PC-9 (cell line): ENCODE measurements around the gene CD1E. TPM values are rescaled to one million over a fixed set of nuclear protein-coding genes. Genes with fewer than 3 reads are reported as not detected.
"Not testable (repeated sequence)": the region's sequence is repeated elsewhere in the genome, so short reads cannot be mapped to it uniquely, and the experiment has no call there.

ENCODE experiments used
- BruUV-seq: library from RNA; stranded (reverse); fragments of 400-500 nt; replicated peaks from 2 replicates; lab custom pipeline; 2021; lab: Mats Ljungman, UMichigan
- CTCF ChIA-PET: fragments of 300-600 bp; sonication (Branson Sonifier 250); formaldehyde crosslinking; loops from one replicate; lab custom pipeline; 2022; ENCODE audit warnings: antibody characterized with exemption; lab: Charles Lee
- POLR2A ChIA-PET: fragments of 300-600 bp; sonication (Branson Sonifier 250); formaldehyde crosslinking; loops from one replicate; lab custom pipeline; 2022; ENCODE audit warnings: antibody characterized with exemption; ENCODE audit not compliant: unreplicated experiment; lab: Charles Lee
- DNase-seq, 2 experiments: peaks; one replicate each; pipeline versions ENCODE4 v3.0.0 to v3.0.0-alpha.2; 2015 to 2022; ENCODE audit warnings: mixed read lengths in 1 of 2
- H2AFZ ChIP-seq: fragments of 200-600 bp; sonication (generic); 2 replicates; pipeline ENCODE4 v1.8.1; 2017; ENCODE audit warnings: antibody characterized with exemption
- H3F3A ChIP-seq: fragments of 200-600 bp; sonication (generic); 2 replicates; pipeline ENCODE4 v1.8.1; 2017; ENCODE audit warnings: antibody characterized with exemption, mild to moderate bottlenecking, low read depth; ENCODE audit not compliant: insufficient read depth
- H3K27ac ChIP-seq: fragments of 200-600 bp; sonication (generic); 2 replicates; pipeline ENCODE4 v1.6.1; 2016; ENCODE audit warnings: mixed run types
- H3K27me3 ChIP-seq: fragments of 200-600 bp; sonication (generic); 2 replicates; pipeline ENCODE4 v1.6.1; 2016; ENCODE audit warnings: low read depth, mixed run types; ENCODE audit not compliant: insufficient read depth
- H3K36me3 ChIP-seq: fragments of 200-600 bp; sonication (generic); 2 replicates; pipeline ENCODE4 v1.6.1; 2016; ENCODE audit warnings: low read depth, mixed run types
- H3K4me1 ChIP-seq: fragments of 200-600 bp; sonication (generic); replicated peaks from 2 replicates; pipeline ENCODE4 v1.6.1; 2016; ENCODE audit warnings: mixed run types; ENCODE audit not compliant: insufficient read depth
- H3K4me2 ChIP-seq: fragments of 200-600 bp; sonication (generic); 2 replicates; pipeline ENCODE4 v1.6.1; 2017; ENCODE audit warnings: mixed run types
- H3K4me3 ChIP-seq: fragments of 200-600 bp; sonication (generic); 2 replicates; pipeline ENCODE4 v1.6.1; 2016; ENCODE audit warnings: mixed run types
- H3K79me2 ChIP-seq: fragments of 200-600 bp; sonication (generic); 2 replicates; pipeline ENCODE4 v1.6.1; 2017; ENCODE audit warnings: low read depth, mixed run types
- H3K9me2 ChIP-seq: fragments of 200-600 bp; sonication (generic); 2 replicates; pipeline ENCODE4 v1.8.1; 2017; ENCODE audit warnings: mild to moderate bottlenecking; ENCODE audit not compliant: insufficient read depth
- H3K9me3 ChIP-seq: fragments of 200-600 bp; sonication (generic); 2 replicates; pipeline ENCODE4 v1.8.1; 2016; ENCODE audit warnings: low read depth; ENCODE audit not compliant: insufficient read depth
- H4K20me1 ChIP-seq: fragments of 200-600 bp; sonication (generic); 2 replicates; pipeline ENCODE4 v1.8.1; 2017; ENCODE audit not compliant: insufficient read depth
- EZH2 ChIP-seq: fragments of 200-600 bp; sonication (generic); IDR thresholded peaks from 2 replicates; pipeline ENCODE4 v1.8.0; 2017; ENCODE audit warnings: antibody characterized with exemption, low read depth
- intact Hi-C: fragments of 100-400 bp; cut with micrococcal nuclease; formaldehyde crosslinking; loops from one replicate; pipeline ENCODE4 v1.10.0; 2022; ENCODE audit not compliant: unreplicated experiment
- total RNA-seq: library from RNA; stranded (reverse); gene quantifications from 2 replicates; pipeline ENCODE4 v1.2.3, GENCODE V29; 2021
- TF ChIP-seq, protein P1 (sequence below): fragments of 200-600 bp; sonication (generic); conservative IDR thresholded peaks from 2 replicates; pipeline ENCODE4 v1.6.1; 2017; ENCODE audit warnings: mixed run types, antibody characterized with exemption, mild to moderate bottlenecking, moderate library complexity

The CD1E gene
- total RNA-seq, 1 experiment from 2014 or later, result not detected

DNA sequence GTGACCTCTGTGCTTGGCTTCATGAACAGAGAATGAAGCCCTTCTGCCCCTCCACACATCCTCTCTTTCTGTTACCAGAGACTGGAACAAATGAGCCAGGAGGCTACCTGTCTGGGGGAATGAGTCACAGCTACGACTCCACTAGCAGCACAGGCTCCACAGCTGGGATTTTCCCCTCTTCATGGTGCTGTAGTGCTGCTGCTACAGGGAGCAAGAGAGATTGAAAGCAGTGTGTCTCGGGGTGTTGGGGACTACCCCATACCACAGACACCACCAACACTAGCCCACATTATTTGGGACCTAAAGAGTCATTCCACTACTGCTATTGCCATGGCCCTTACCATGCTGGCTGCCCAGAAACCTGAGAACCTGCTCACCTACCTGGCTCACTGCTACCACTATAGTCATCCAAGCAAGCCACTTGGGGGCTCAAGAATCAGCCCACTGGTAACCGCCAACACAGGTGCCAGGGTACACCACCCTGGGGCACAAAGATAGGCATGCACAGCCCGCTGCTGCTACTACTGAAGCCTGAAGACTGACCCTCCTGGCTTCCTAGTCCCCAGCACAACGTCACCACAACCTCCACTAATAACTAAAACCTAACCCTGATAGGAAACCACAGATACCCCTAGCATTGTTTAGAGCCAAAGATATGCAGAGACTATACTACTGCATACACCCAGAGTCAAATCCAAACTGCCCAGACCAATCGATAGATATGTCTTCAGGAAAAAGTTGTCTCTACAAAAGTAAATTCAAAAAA is 17.7 kb downstream of the CD1E start:
- intact Hi-C loops, result no loop called here
- H3K9me3 ChIP-seq, result no peaks in the 10 kb centered on the region
- H3K4me2 ChIP-seq, result no peak overlapping the region
- H4K20me1 ChIP-seq, result no peaks in the 10 kb centered on the region
- no peaks in the 10 kb centered on the region for H3F3A ChIP-seq
- H3K4me1 ChIP-seq, result no peaks in the 10 kb centered on the region
- ChIA-PET CTCF (no interaction called here), POLR2A (no interaction called here)
- no peaks in the 10 kb centered on the region for H3K79me2 ChIP-seq
- no peaks in the 10 kb centered on the region for H3K9me2 ChIP-seq
- no peaks in the 10 kb centered on the region for H3K27me3 ChIP-seq
- no TSS peak for BruUV-seq
- no peak overlapping the region for H3K27ac ChIP-seq
- no peak overlapping the region for H3K4me3 ChIP-seq
- no peak overlapping the region for H2AFZ ChIP-seq
- H3K36me3 ChIP-seq, result no peaks in the 10 kb centered on the region
- TF ChIP-seq, protein P1, sequence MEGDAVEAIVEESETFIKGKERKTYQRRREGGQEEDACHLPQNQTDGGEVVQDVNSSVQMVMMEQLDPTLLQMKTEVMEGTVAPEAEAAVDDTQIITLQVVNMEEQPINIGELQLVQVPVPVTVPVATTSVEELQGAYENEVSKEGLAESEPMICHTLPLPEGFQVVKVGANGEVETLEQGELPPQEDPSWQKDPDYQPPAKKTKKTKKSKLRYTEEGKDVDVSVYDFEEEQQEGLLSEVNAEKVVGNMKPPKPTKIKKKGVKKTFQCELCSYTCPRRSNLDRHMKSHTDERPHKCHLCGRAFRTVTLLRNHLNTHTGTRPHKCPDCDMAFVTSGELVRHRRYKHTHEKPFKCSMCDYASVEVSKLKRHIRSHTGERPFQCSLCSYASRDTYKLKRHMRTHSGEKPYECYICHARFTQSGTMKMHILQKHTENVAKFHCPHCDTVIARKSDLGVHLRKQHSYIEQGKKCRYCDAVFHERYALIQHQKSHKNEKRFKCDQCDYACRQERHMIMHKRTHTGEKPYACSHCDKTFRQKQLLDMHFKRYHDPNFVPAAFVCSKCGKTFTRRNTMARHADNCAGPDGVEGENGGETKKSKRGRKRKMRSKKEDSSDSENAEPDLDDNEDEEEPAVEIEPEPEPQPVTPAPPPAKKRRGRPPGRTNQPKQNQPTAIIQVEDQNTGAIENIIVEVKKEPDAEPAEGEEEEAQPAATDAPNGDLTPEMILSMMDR, result no peak
- TF ChIP-seq EZH2, result no peak
- DNase-seq, result no peak

DNA sequence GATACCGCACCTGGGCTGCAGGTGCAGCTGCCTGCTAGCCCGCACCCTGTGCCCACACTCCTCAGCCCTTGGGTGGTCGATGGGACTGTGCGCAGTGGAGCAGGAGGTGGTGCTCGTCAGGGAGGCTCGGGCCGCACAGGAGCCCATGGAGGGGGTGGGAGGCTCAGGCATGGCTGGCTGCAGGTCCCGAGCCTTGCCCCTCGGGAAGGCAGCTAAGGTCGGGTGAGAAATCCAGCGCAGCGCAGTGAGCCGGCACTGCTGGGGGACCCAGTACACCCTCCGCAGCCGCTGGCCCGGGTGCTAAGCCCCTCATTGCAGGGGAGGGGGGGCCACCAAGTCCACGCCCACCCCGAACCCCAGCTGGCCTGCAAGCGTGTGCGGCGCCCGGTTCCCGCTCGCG is 20.4 kb downstream of the CD1E start:
- CTCF ChIA-PET, DNase-seq, H3K27ac ChIP-seq, H3K79me2 ChIP-seq, BruUV-seq, H3K4me3 ChIP-seq, H3F3A ChIP-seq, H3K4me1 ChIP-seq, H2AFZ ChIP-seq, H3K9me2 ChIP-seq, H3K36me3 ChIP-seq, H3K27me3 ChIP-seq, H3K4me2 ChIP-seq, POLR2A ChIA-PET, H3K9me3 ChIP-seq, intact Hi-C loops, H4K20me1 ChIP-seq: not testable (repeated sequence)

DNA sequence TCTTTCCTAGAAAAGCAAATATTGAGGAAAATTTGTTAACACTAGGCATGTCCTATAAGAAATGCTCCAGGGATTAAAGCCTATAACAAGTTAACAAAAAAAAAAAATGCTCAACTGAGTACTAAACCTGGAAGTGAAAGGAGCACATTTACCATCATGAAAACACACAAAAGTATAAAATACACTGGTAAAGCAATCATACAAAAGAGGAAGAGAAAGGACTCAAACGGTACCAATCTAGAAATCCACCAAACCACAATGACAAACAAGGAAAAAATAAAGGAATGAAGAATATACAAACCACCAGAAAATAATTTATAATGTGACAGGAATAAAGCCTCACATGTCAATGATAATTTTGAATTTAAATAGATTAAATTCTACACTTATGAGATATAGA is 21.2 kb downstream of the CD1E start:
- no peak overlapping the region for H3K4me2 ChIP-seq
- H3K9me3 ChIP-seq, result no peaks in the 10 kb centered on the region
- intact Hi-C loops, result no loop called here
- no peaks in the 10 kb centered on the region for H3K79me2 ChIP-seq
- H2AFZ ChIP-seq, result no peak overlapping the region
- no peaks in the 10 kb centered on the region for H3F3A ChIP-seq
- no peak overlapping the region for H3K4me3 ChIP-seq
- no peaks in the 10 kb centered on the region for H3K36me3 ChIP-seq
- H4K20me1 ChIP-seq, result 0 out of 2 replicates have a peak, but pooled peaks cover 2% of the 10 kb centered on the region
- H3K9me2 ChIP-seq, result no peaks in the 10 kb centered on the region
- CTCF ChIA-PET, result no interaction called here
- no peak overlapping the region for H3K27ac ChIP-seq
- H3K4me1 ChIP-seq, result no peaks in the 10 kb centered on the region
- POLR2A ChIA-PET, result no interaction called here
- no peak for DNase-seq
- TF ChIP-seq EZH2, result no peak
- TF ChIP-seq, protein P1, result no peak
- no TSS peak for BruUV-seq
- no peaks in the 10 kb centered on the region for H3K27me3 ChIP-seq

- ChIA-PET POLR2A (no interaction called here), CTCF (no interaction called here)
- Histone ChIP-seq H3K9me3 (no peaks in the 10 kb centered on the region), H3K4me1 (no peaks in the 10 kb centered on the region), H3K4me2 (no peak overlapping the region), H3K79me2 (no peaks in the 10 kb centered on the region), H3K36me3 (no peaks in the 10 kb centered on the region), H3K9me2 (no peaks in the 10 kb centered on the region), H2AFZ (no peak overlapping the region), H4K20me1 (no peaks in the 10 kb centered on the region), H3K4me3 (no peak overlapping the region), H3K27ac (no peak overlapping the region), H3K27me3 (no peaks in the 10 kb centered on the region), H3F3A (no peaks in the 10 kb centered on the region)
- no TSS peak for BruUV-seq
- DNase-seq, result no peak
- intact Hi-C loops, result no loop called here
- TF ChIP-seq, protein P1, result no peak
- no peak for TF ChIP-seq EZH2
Observed at GRCh38 chr1:158390331-158390730, 36.6 kb downstream of the CD1E start.
